GM12878 (cell line): ENCODE results near the gene MYO1H. TPM values are rescaled to one million over a fixed set of nuclear protein-coding genes. Genes with fewer than 3 reads are reported as not detected.

ENCODE experiments used
- ATAC-seq: fragments of 200-7000 bp; cut with Tn5 transposase; 3 replicates; pipeline ENCODE4 v1.9.1; 2020; ENCODE audit warnings: mild to moderate bottlenecking, moderate library complexity
- BruUV-seq: library from RNA; stranded (reverse); fragments of 400-500 nt; replicated peaks from 2 replicates; lab custom pipeline; 2021; lab: Mats Ljungman, UMichigan
- CTCF ChIA-PET: fragments of 300-600 bp; sonication (Branson Sonifier 250); formaldehyde crosslinking; extraction: SDS; loops from one replicate; lab custom pipeline; 2021; ENCODE audit warnings: inconsistent platforms; lab: Yijun Ruan, JAX
- POLR2A ChIA-PET: fragments of 350-600 bp; formaldehyde crosslinking; extraction: SDS; loops from one replicate; lab custom pipeline; 2021; ENCODE audit warnings: inconsistent platforms; lab: Charles Lee
- RAD21 ChIA-PET: fragments of 300-600 bp; sonication (Branson Sonifier 250); formaldehyde crosslinking; loops from one replicate; lab custom pipeline; 2023; ENCODE audit warnings: antibody characterized with exemption; ENCODE audit not compliant: unreplicated experiment; lab: Charles Lee
- SMC1A ChIA-PET: fragments of 300-600 bp; sonication (Branson Sonifier 250); formaldehyde crosslinking; loops from one replicate; lab custom pipeline; 2023; ENCODE audit not compliant: unreplicated experiment, uncharacterized antibody; lab: Charles Lee
- DNase-seq: peaks from one replicate; pipeline ENCODE4 v3.0.0-alpha.2; 2011; ENCODE audit warnings: low read depth, low spot score
- FAIRE-seq: peaks from 3 replicates; lab custom pipeline; 2011; peaks lifted over from hg19 to GRCh38; lab: Jason Lieb, UNC
- H2AFZ ChIP-seq: 2 replicates; pipeline ENCODE4 v1.6.0; 2011; ENCODE audit warnings: low read depth, low read length, control low read depth; ENCODE audit not compliant: control insufficient read depth
- H3K27ac ChIP-seq: 2 replicates; pipeline ENCODE4 v1.5.1; 2011; ENCODE audit warnings: control low read depth; ENCODE audit not compliant: control insufficient read depth, insufficient read depth
- H3K27me3 ChIP-seq, 2 experiments: replicated peaks in 1 of 2; 2 replicates each; pipeline versions ENCODE4 v1.6.0 to v1.6.1; 2011; ENCODE audit warnings: low read length in 1 of 2; ENCODE audit not compliant: control insufficient read depth in 2 of 2, insufficient read depth in 2 of 2
- H3K36me3 ChIP-seq, 2 experiments: 2 replicates each; pipeline ENCODE4 v1.5.1; 2011; ENCODE audit warnings: low read length in 1 of 2; ENCODE audit not compliant: control insufficient read depth in 2 of 2, insufficient read depth in 2 of 2
- H3K4me1 ChIP-seq: 2 replicates; pipeline ENCODE4 v1.6.1; 2011; ENCODE audit warnings: mild to moderate bottlenecking, low read length, moderate library complexity, mixed read lengths; ENCODE audit not compliant: control insufficient read depth, insufficient read depth
- H3K4me2 ChIP-seq: 2 replicates; pipeline ENCODE4 v1.6.0; 2011; ENCODE audit warnings: control low read depth; ENCODE audit not compliant: control insufficient read depth, insufficient read depth
- H3K4me3 ChIP-seq: fragments of 200-600 bp; sonication (generic); 2 replicates; pipeline ENCODE4 v1.5.1; 2016
- H3K79me2 ChIP-seq: 2 replicates; pipeline ENCODE4 v1.6.0; 2011; ENCODE audit warnings: low read length; ENCODE audit not compliant: control insufficient read depth, insufficient read depth
- H3K9ac ChIP-seq: 2 replicates; pipeline ENCODE4 v1.8.0; 2011; ENCODE audit warnings: low read length, control low read depth, mixed read lengths; ENCODE audit not compliant: control insufficient read depth, insufficient read depth
- H3K9me3 ChIP-seq: replicated peaks from 3 replicates; pipeline ENCODE4 v1.5.1; 2011; ENCODE audit warnings: mild to moderate bottlenecking, low read length; ENCODE audit not compliant: control insufficient read depth, insufficient read depth
- H4K20me1 ChIP-seq: 2 replicates; pipeline ENCODE4 v1.6.0; 2011; ENCODE audit not compliant: control insufficient read depth, insufficient read depth
- BHLHE40 ChIP-seq, 2 experiments: fragments of 450-650 bp in 1 of 2; IDR thresholded peaks; 2 replicates each; pipeline ENCODE4 v1.6.1; 2011 to 2017; ENCODE audit warnings: low read depth in 2 of 2, borderline replicate concordance in 1 of 2, improper control_type of control experiment in 1 of 2, low read length in 1 of 2, mild to moderate bottlenecking in 1 of 2
- CEBPZ ChIP-seq: fragments of 150-350 bp; IDR thresholded peaks from 2 replicates; pipeline ENCODE4 v1.6.1; 2016; ENCODE audit warnings: low read depth, low read length
- HDGF ChIP-seq: fragments of 450-650 bp; IDR thresholded peaks from 2 replicates; pipeline ENCODE4 v1.6.1; 2016; ENCODE audit warnings: antibody characterized with exemption
- IKZF1 ChIP-seq: fragments of 450-650 bp; conservative IDR thresholded peaks from 2 replicates; pipeline ENCODE4 v1.6.1; 2017; ENCODE audit warnings: antibody characterized with exemption, mild to moderate bottlenecking
- JUND ChIP-seq: IDR thresholded peaks from 2 replicates; pipeline ENCODE4 v1.6.1; 2012; ENCODE audit warnings: low read depth, mild to moderate bottlenecking, low read length, improper control_type of control experiment, moderate library complexity
- MYC ChIP-seq: IDR thresholded peaks from 2 replicates; pipeline ENCODE4 v1.6.1; 2011; ENCODE audit warnings: mild to moderate bottlenecking, low read length, moderate library complexity, inconsistent platforms; ENCODE audit not compliant: insufficient read depth, insufficient replicate concordance, insufficient read length, severe bottlenecking
- POU2F2 ChIP-seq: IDR thresholded peaks from 3 replicates; pipeline ENCODE4 v1.6.1; 2011; ENCODE audit warnings: low read depth, mild to moderate bottlenecking, low read length, borderline replicate concordance
- RBBP5 ChIP-seq: fragments of 200-600 bp; sonication (generic); conservative IDR thresholded peaks from 2 replicates; pipeline ENCODE4 v1.6.1; 2016
- SMC3 ChIP-seq: IDR thresholded peaks from 2 replicates; pipeline ENCODE4 v1.6.1; 2011; ENCODE audit warnings: low read length, improper control_type of control experiment, borderline replicate concordance
- TCF7 ChIP-seq: IDR thresholded peaks from 2 replicates; pipeline ENCODE4 v1.6.1; 2014; ENCODE audit warnings: antibody characterized with exemption, borderline replicate concordance
- ZBTB11 ChIP-seq: fragments of 450-650 bp; formaldehyde crosslinking; IDR thresholded peaks from 2 replicates; pipeline ENCODE4 v1.5.0; 2022; ENCODE audit warnings: mild to moderate bottlenecking, missing genetic modification characterization
- WGBS: methylation state at CpG from one replicate; pipeline ENCODE4 v1.1.6; 2016; ENCODE audit warnings: low lambda C conversion rate; ENCODE audit not compliant: insufficient replicate concordance, insufficient coverage; ENCODE audit errors: missing lambda C conversion rate; 5-methylcytosine and 5-hydroxymethylcytosine counted together
- in situ Hi-C: fragments of 300-500 bp; cut with MboI; formaldehyde crosslinking; loops from 9 replicates; pipeline ENCODE4 v1.14.3; 2018; ENCODE audit warnings: mixed read lengths
- intact Hi-C: fragments of 100-400 bp; cut with micrococcal nuclease; formaldehyde crosslinking; loops from one replicate; pipeline ENCODE4 v1.14.2; 2022; ENCODE audit not compliant: unreplicated experiment
- polyA plus RNA-seq, 11 experiments: library from polyadenylated mRNA; depleted of rRNA in 4 of 11; unstranded in 6 of 11; stranded (reverse) in 5 of 11; fragments of >200 nt; fragmentation: Nextera tagmentation in 4 of 11; fragmentation: Illumina TruSeq in 1 of 11; extraction: Ambion mirVana in 4 of 11; extraction: Trizol in 1 of 11; gene quantifications; 1 replicate in 1 of 11; 2 replicates in 10 of 11; pipeline versions ENCODE4 v1.2.1 to v1.2.3, GENCODE V29; 2011 to 2016; ENCODE audit warnings: inconsistent platforms in 2 of 11, missing spikeins in 2 of 11, low read depth in 1 of 11
- total RNA-seq, 4 experiments: library from RNA; depleted of rRNA in 3 of 4; stranded (reverse); fragments of >200 nt in 3 of 4; fragmentation: Illumina TruSeq in 1 of 4; extraction: Trizol in 1 of 4; gene quantifications; 2 replicates each; pipeline versions ENCODE4 v1.2.1 to v1.2.3, GENCODE V29; 2013 to 2021
- TF ChIP-seq, protein P1 (sequence below): fragments of 450-650 bp; IDR thresholded peaks from 2 replicates; pipeline ENCODE4 v1.6.1; 2016; ENCODE audit warnings: mild to moderate bottlenecking

MYO1H gene
- total and polyA plus RNA-seq, 10 of the 15 experiments (the other 5 are each of a cell fraction or from before 2014, with no cell fraction given): 0.05 TPM; not detected in 9

GRCh38 chr12:109463756-109464155 is 116.1 kb downstream of the MYO1H start (continued):
- TF ChIP-seq ZBTB11 (CRISPR knock-in tag): no peak
- TF ChIP-seq HDGF: no peak
- no peak for TF ChIP-seq CEBPZ

- peaks cover 3% of the 10 kb centered on the region; the same call in 1 of the 2 replicates for H3K4me1 ChIP-seq
- H4K20me1 ChIP-seq: no peaks in the 10 kb centered on the region
- ChIA-PET POLR2A (no interaction called here), CTCF (no interaction called here), SMC1A (no interaction called here), RAD21 (no interaction called here)
- no peaks in the 10 kb centered on the region; the same call in none of the 2 replicates for H3K79me2 ChIP-seq
- no peak overlapping the region for H2AFZ ChIP-seq
- H3K9ac ChIP-seq: no peak overlapping the region
- in situ Hi-C loops: no loop called here
- H3K36me3 ChIP-seq: peaks cover 13 to 17% of the 10 kb centered on the region in 2 experiments
- intact Hi-C loops: no loop called here
- ATAC-seq (no peak), FAIRE-seq (no peak), DNase-seq (no peak)
- H3K27me3 ChIP-seq: no peaks in the 10 kb centered on the region
- 97% methylated on average over 14 of the region's 14 CpGs for WGBS
- TF ChIP-seq SMC3: no peak
- TF ChIP-seq RBBP5: no peak
- no peak for TF ChIP-seq JUND
- no peak for TF ChIP-seq BHLHE40 (IDR thresholded peaks at IDR 0.05; ENCODE audit: borderline replicate concordance in 1 of 2, low read depth in 2 of 2, low read length in 1 of 2)
- no peak for TF ChIP-seq IKZF1
- TF ChIP-seq POU2F2: no peak
- TF ChIP-seq MYC: no peak
- no peak for TF ChIP-seq TCF7
- TF ChIP-seq, protein P1, sequence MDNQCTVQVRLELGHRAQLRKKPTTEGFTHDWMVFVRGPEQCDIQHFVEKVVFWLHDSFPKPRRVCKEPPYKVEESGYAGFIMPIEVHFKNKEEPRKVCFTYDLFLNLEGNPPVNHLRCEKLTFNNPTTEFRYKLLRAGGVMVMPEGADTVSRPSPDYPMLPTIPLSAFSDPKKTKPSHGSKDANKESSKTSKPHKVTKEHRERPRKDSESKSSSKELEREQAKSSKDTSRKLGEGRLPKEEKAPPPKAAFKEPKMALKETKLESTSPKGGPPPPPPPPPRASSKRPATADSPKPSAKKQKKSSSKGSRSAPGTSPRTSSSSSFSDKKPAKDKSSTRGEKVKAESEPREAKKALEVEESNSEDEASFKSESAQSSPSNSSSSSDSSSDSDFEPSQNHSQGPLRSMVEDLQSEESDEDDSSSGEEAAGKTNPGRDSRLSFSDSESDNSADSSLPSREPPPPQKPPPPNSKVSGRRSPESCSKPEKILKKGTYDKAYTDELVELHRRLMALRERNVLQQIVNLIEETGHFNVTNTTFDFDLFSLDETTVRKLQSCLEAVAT: no peak
- H3K4me3 ChIP-seq: no peak overlapping the region
- no TSS peak for BruUV-seq
- H3K9me3 ChIP-seq: no peaks in the 10 kb centered on the region
- no peak overlapping the region for H3K27ac ChIP-seq
- H3K4me2 ChIP-seq: no peak overlapping the region
These were observed 117.1 kb downstream of the MYO1H start for GRCh38 chr12:109464642-109465351.
